Keratinocyte (primary cell): ENCODE measurements around the gene CMSS1. TPM values are rescaled to one million over a fixed set of nuclear protein-coding genes. Genes with fewer than 3 reads are reported as not detected.

Experiments used
- DNase-seq: peaks from one replicate; pipeline ENCODE4 v3.0.0-alpha.2; 2011; ENCODE audit warnings: low read depth, missing footprints, low spot score
- FAIRE-seq: peaks from 2 replicates; lab custom pipeline; 2011; peaks lifted over from hg19 to GRCh38; lab: Jason Lieb, UNC
- H2AFZ ChIP-seq: 2 replicates; pipeline ENCODE4 v1.6.0; 2012; ENCODE audit warnings: low read length, control low read depth, inconsistent platforms; ENCODE audit not compliant: control insufficient read depth
- H3K27ac ChIP-seq: 2 replicates; pipeline ENCODE4 v1.5.1; 2011; ENCODE audit warnings: low read length; ENCODE audit not compliant: control insufficient read depth, insufficient read depth
- H3K27me3 ChIP-seq: 3 replicates; pipeline ENCODE4 v1.6.0; 2011; ENCODE audit warnings: low read length; ENCODE audit not compliant: control insufficient read depth, insufficient read depth; ENCODE audit errors: extremely low read depth
- H3K36me3 ChIP-seq, 2 experiments: 2 replicates in 1 of 2; 3 replicates in 1 of 2; pipeline ENCODE4 v1.5.1; 2011; ENCODE audit warnings: low read length in 2 of 2, mild to moderate bottlenecking in 1 of 2; ENCODE audit not compliant: control insufficient read depth in 2 of 2, insufficient read depth in 2 of 2; ENCODE audit errors: extremely low read depth in 1 of 2
- H3K4me1 ChIP-seq: 3 replicates; pipeline ENCODE4 v1.5.1; 2011; ENCODE audit warnings: low read length; ENCODE audit not compliant: control insufficient read depth, insufficient read depth; ENCODE audit errors: extremely low read depth
- H3K4me2 ChIP-seq: 3 replicates; pipeline ENCODE4 v1.6.0; 2011; ENCODE audit warnings: low read depth, low read length; ENCODE audit not compliant: control insufficient read depth, insufficient read depth; ENCODE audit errors: extremely low read depth
- H3K4me3 ChIP-seq, 3 experiments: fragments of 200-600 bp in 1 of 3; sonication (generic) in 1 of 3; 2 replicates in 2 of 3; 3 replicates in 1 of 3; pipeline ENCODE4 v1.5.1; 2011 to 2016; ENCODE audit warnings: low read length in 3 of 3, mild to moderate bottlenecking in 3 of 3, control low read depth in 2 of 3, inconsistent platforms in 1 of 3, low read depth in 1 of 3, mixed read lengths in 1 of 3, mixed run types in 1 of 3, moderate library complexity in 1 of 3; ENCODE audit not compliant: control insufficient read depth in 2 of 3, insufficient read depth in 2 of 3; ENCODE audit errors: extremely low read depth in 1 of 3
- H3K79me2 ChIP-seq: 2 replicates; pipeline ENCODE4 v1.6.0; 2012; ENCODE audit warnings: low read length; ENCODE audit not compliant: control insufficient read depth, insufficient read depth
- H3K9ac ChIP-seq: 3 replicates; pipeline ENCODE4 v1.6.0; 2011; ENCODE audit warnings: low read length; ENCODE audit not compliant: control insufficient read depth, insufficient read depth; ENCODE audit errors: extremely low read depth
- H3K9me1 ChIP-seq: 3 replicates; pipeline ENCODE4 v1.6.0; 2011; ENCODE audit warnings: low read length; ENCODE audit not compliant: control insufficient read depth, insufficient read depth; ENCODE audit errors: extremely low read depth
- H3K9me3 ChIP-seq: 2 replicates; pipeline ENCODE4 v1.5.1; 2012; ENCODE audit warnings: low read depth, low read length; ENCODE audit not compliant: control insufficient read depth
- H4K20me1 ChIP-seq: 3 replicates; pipeline ENCODE4 v1.6.0; 2011; ENCODE audit warnings: low read length; ENCODE audit not compliant: control insufficient read depth, insufficient read depth; ENCODE audit errors: extremely low read depth
- EZH2 ChIP-seq: IDR thresholded peaks from one replicate; pipeline ENCODE4 v1.6.1; 2012; ENCODE audit warnings: inconsistent platforms, mild to moderate bottlenecking, low read length, moderate library complexity
- dilution Hi-C: fragments of 300-500 bp; cut with MboI; formaldehyde crosslinking; loops from one replicate; pipeline ENCODE4 v1.7.0; 2020; ENCODE audit warnings: low sequenced_read_pairs; ENCODE audit not compliant: extremely low pct_ligation_motif_present
- polyA plus RNA-seq, 5 experiments: library from polyadenylated mRNA; depleted of rRNA in 3 of 5; stranded (reverse) in 3 of 5; stranded (forward) in 1 of 5; unstranded in 1 of 5; fragments of >200 nt; gene quantifications; 1 replicate in 1 of 5; 2 replicates in 3 of 5; 3 replicates in 1 of 5; pipeline versions ENCODE4 v1.2.1 to v1.2.3, GENCODE V29; 2011 to 2012; ENCODE audit warnings: missing spikeins in 2 of 5, low read depth in 1 of 5, low replicate concordance in 1 of 5
- TF ChIP-seq, protein P1 (sequence below), 3 experiments: IDR thresholded peaks in 1 of 3; conservative IDR thresholded peaks in 1 of 3; optimal IDR thresholded peaks in 1 of 3; 2 replicates in 2 of 3; 3 replicates in 1 of 3; pipeline versions ENCODE3 to v1.5.1; 2011; ENCODE audit warnings: low read length in 3 of 3, mild to moderate bottlenecking in 3 of 3, moderate library complexity in 2 of 3, control low read depth in 1 of 3, inconsistent platforms in 1 of 3; ENCODE audit not compliant: insufficient read depth in 2 of 3; ENCODE audit errors: extremely low read depth in 1 of 3

Gene CMSS1
- polyA plus RNA-seq, 1 donor (not counting 4 experiments of a cell fraction or from before 2014, with no cell fraction given) = 37.2 TPM

GRCh38 chr3:100030346-100030745 is 212.7 kb downstream of the CMSS1 start:
- no peaks in the 10 kb centered on the region for H3K9me3 ChIP-seq
- H4K20me1 ChIP-seq = no peaks in the 10 kb centered on the region
- H3K4me1 ChIP-seq = peaks cover 36% of the 10 kb centered on the region
- no peak overlapping the region for H3K9ac ChIP-seq
- no peak overlapping the region for H3K27ac ChIP-seq
- no peaks in the 10 kb centered on the region for H3K27me3 ChIP-seq
- no peak overlapping the region for H2AFZ ChIP-seq
- TF ChIP-seq, protein P1, sequence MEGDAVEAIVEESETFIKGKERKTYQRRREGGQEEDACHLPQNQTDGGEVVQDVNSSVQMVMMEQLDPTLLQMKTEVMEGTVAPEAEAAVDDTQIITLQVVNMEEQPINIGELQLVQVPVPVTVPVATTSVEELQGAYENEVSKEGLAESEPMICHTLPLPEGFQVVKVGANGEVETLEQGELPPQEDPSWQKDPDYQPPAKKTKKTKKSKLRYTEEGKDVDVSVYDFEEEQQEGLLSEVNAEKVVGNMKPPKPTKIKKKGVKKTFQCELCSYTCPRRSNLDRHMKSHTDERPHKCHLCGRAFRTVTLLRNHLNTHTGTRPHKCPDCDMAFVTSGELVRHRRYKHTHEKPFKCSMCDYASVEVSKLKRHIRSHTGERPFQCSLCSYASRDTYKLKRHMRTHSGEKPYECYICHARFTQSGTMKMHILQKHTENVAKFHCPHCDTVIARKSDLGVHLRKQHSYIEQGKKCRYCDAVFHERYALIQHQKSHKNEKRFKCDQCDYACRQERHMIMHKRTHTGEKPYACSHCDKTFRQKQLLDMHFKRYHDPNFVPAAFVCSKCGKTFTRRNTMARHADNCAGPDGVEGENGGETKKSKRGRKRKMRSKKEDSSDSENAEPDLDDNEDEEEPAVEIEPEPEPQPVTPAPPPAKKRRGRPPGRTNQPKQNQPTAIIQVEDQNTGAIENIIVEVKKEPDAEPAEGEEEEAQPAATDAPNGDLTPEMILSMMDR (optimal IDR thresholded peaks at IDR 0.05 in 1 of 3, IDR thresholded peaks at IDR 0.05 in 1 of 3, conservative IDR thresholded peaks at IDR 0.05 in 1 of 3; ENCODE audit: extremely low read depth in 1 of 3, insufficient read depth in 2 of 3, low read length in 3 of 3) = no peak
- TF ChIP-seq EZH2 = no peak
- dilution Hi-C loops = no loop called here
- no peaks in the 10 kb centered on the region for H3K9me1 ChIP-seq
- FAIRE-seq = peak; percentile 78
- no peak overlapping the region for H3K4me3 ChIP-seq
- peaks cover 0 to 4% of the 10 kb centered on the region in 2 experiments for H3K36me3 ChIP-seq
- H3K79me2 ChIP-seq = no peaks in the 10 kb centered on the region
- no peak overlapping the region for H3K4me2 ChIP-seq
- no peak for DNase-seq

GRCh38 chr3:100030914-100031425 is 213.3 kb downstream of the CMSS1 start:
- no peaks in the 10 kb centered on the region for H3K9me1 ChIP-seq
- H3K27me3 ChIP-seq = no peaks in the 10 kb centered on the region
- DNase-seq = no peak
- H3K79me2 ChIP-seq = no peaks in the 10 kb centered on the region
- H3K9me3 ChIP-seq = no peaks in the 10 kb centered on the region
- H3K27ac ChIP-seq = peak overlapping the region; percentile 36
- no peak overlapping the region for H3K4me2 ChIP-seq
- no peaks in the 10 kb centered on the region for H3K36me3 ChIP-seq
- H3K4me3 ChIP-seq = no peak overlapping the region
- no peak for FAIRE-seq
- no peaks in the 10 kb centered on the region for H4K20me1 ChIP-seq
- no peak overlapping the region for H3K9ac ChIP-seq
- no peak overlapping the region for H2AFZ ChIP-seq
- TF ChIP-seq EZH2 = no peak
- TF ChIP-seq, protein P1 (optimal IDR thresholded peaks at IDR 0.05 in 1 of 3, IDR thresholded peaks at IDR 0.05 in 1 of 3, conservative IDR thresholded peaks at IDR 0.05 in 1 of 3; ENCODE audit: extremely low read depth in 1 of 3, insufficient read depth in 2 of 3, low read length in 3 of 3) = no peak
- H3K4me1 ChIP-seq = peaks cover 36% of the 10 kb centered on the region
- dilution Hi-C loops = no loop called here
